Left lung (tissue), 10 donors: ENCODE results near the gene CEP63. TPM values are rescaled to one million over a fixed set of nuclear protein-coding genes. Genes with fewer than 3 reads are reported as not detected.

Experiments
- ATAC-seq: fragments of 200-7000 bp; cut with Tn5 transposase; one replicate; pipeline ENCODE4 v1.9.1; 2020; ENCODE audit warnings: moderate library complexity
- DNase-seq, 4 donors: peaks; one replicate each; pipeline ENCODE4 v3.0.0-alpha.2; 2013 to 2020
- H3K27ac ChIP-seq, 2 donors: fragments of 200-600 bp; sonication (generic) in 1 of 2; one replicate each; pipeline versions ENCODE4 v1.5.0 to v1.8.0; 2020 to 2021
- H3K27me3 ChIP-seq, 2 donors: fragments of 200-600 bp; sonication (generic) in 1 of 2; one replicate each; pipeline versions ENCODE4 v1.5.0 to v1.8.0; 2020 to 2021
- H3K36me3 ChIP-seq, 2 donors: fragments of 200-600 bp; sonication (generic) in 1 of 2; one replicate each; pipeline versions ENCODE4 v1.5.0 to v1.8.0; 2020 to 2021
- H3K4me1 ChIP-seq, 2 donors: fragments of 200-600 bp; one replicate each; pipeline ENCODE4 v1.8.0; 2021
- H3K4me3 ChIP-seq, 2 donors: fragments of 200-600 bp; sonication (generic) in 1 of 2; one replicate each; pipeline versions ENCODE4 v1.5.0 to v1.8.0; 2020 to 2021; ENCODE audit warnings: mild to moderate bottlenecking in 1 of 2
- H3K9me3 ChIP-seq, 2 donors: fragments of 200-600 bp; sonication (generic) in 1 of 2; one replicate each; pipeline versions ENCODE4 v1.5.0 to v1.8.0; 2020 to 2021
- CTCF ChIP-seq, 2 donors: fragments of 200-600 bp; sonication (generic) in 1 of 2; IDR thresholded peaks; one replicate each; pipeline versions ENCODE4 v1.5.0 to v1.8.0; 2021; ENCODE audit warnings: antibody characterized with exemption in 2 of 2
- intact Hi-C, 2 donors: fragments of 100-400 bp; cut with DNase I; formaldehyde crosslinking; loops; one replicate each; pipeline versions ENCODE4 v1.11.2 to v1.14.2; 2022
- polyA plus RNA-seq, 6 donors: library from polyadenylated mRNA; unstranded; fragments of 120-200 nt; gene quantifications; one replicate each; pipeline ENCODE4 v1.2.1, GENCODE V29; 2013; ENCODE audit not compliant: insufficient read length in 6 of 6
- total RNA-seq, 2 donors: library from RNA; stranded (reverse); fragmentation: NEBNext Ultra II Directional; extraction: Animal tissue kit (Norgen Biotek cat#: 25700); gene quantifications; one replicate each; pipeline ENCODE4 v1.2.1, GENCODE V29; 2021
- donor health status: DM: no; HTN: yes; CAD: no.
- donor health status: DM: no; HTN: no; CAD: no.

Gene CEP63
- total and polyA plus RNA-seq, 8 donors, result 16.1 to 40.4 (median 32.7) TPM

GRCh38 chr3:134620476-134621115, 134.7 kb downstream of the CEP63 start:
- no peak for ATAC-seq
- H3K4me1 ChIP-seq, result no peaks in the 10 kb centered on the region
- no peaks in the 10 kb centered on the region for H3K9me3 ChIP-seq
- TF ChIP-seq CTCF (IDR thresholded peaks at IDR 0.05), result no peak
- intact Hi-C loops, result no loop called here
- no peak overlapping the region for H3K27ac ChIP-seq
- DNase-seq, result no peak
- H3K36me3 ChIP-seq, result no peaks in the 10 kb centered on the region
- H3K27me3 ChIP-seq, result no peaks in the 10 kb centered on the region
- no peak overlapping the region for H3K4me3 ChIP-seq

- Histone ChIP-seq H3K4me3 (no peak overlapping the region), H3K27me3 (no peaks in the 10 kb centered on the region), H3K9me3 (no peaks in the 10 kb centered on the region), H3K27ac (no peak overlapping the region), H3K4me1 (no peaks in the 10 kb centered on the region), H3K36me3 (no peaks in the 10 kb centered on the region)
- intact Hi-C loops, result no loop called here
- ATAC-seq (no peak), DNase-seq (no peak)
- TF ChIP-seq CTCF (IDR thresholded peaks at IDR 0.05), result no peak
Observed at GRCh38 chr3:134621854-134622253, 136.0 kb downstream of the CEP63 start.

GRCh38 chr3:134622806-134623365, 137.0 kb downstream of the CEP63 start:
- TF ChIP-seq CTCF (IDR thresholded peaks at IDR 0.05), result no peak

GRCh38 chr3:134623615-134624245, 137.9 kb downstream of the CEP63 start:
- H3K4me3 ChIP-seq, result no peak overlapping the region
- no peaks in the 10 kb centered on the region for H3K27me3 ChIP-seq
- H3K4me1 ChIP-seq, result no peaks in the 10 kb centered on the region
- ATAC-seq (no peak), DNase-seq (no peak)
- H3K9me3 ChIP-seq, result no peaks in the 10 kb centered on the region
- no peak for TF ChIP-seq CTCF (IDR thresholded peaks at IDR 0.05)
- H3K27ac ChIP-seq, result no peak overlapping the region
- H3K36me3 ChIP-seq, result no peaks in the 10 kb centered on the region
- intact Hi-C loops, result no loop called here

More at GRCh38 chr3:134622806-134623365, 137.0 kb downstream of the CEP63 start:
- no peaks in the 10 kb centered on the region for H3K36me3 ChIP-seq
- DNase-seq (no peak), ATAC-seq (no peak)
- H3K27me3 ChIP-seq, result no peaks in the 10 kb centered on the region
- intact Hi-C loops, result no loop called here
- H3K9me3 ChIP-seq, result no peaks in the 10 kb centered on the region
- no peak overlapping the region for H3K4me3 ChIP-seq
- H3K27ac ChIP-seq, result no peak overlapping the region
- no peaks in the 10 kb centered on the region for H3K4me1 ChIP-seq

Other genes with a start within 250 kb of the CEP63 start
- 10 to 100 TPM; 44.1 to 44.7 TPM for gene RYK, start 235.2 kb upstream of the CEP63 start, total RNA-seq
- gene RYK, start 235.2 kb upstream of the CEP63 start, polyA plus RNA-seq, result 100 to 1,000 TPM; 119 to 146 (median 128) TPM
- gene AMOTL2, start 111.6 kb upstream of the CEP63 start, total RNA-seq, result 100 to 1,000 TPM in 1 of 2 donors, 10 to 100 TPM in 1; 69.2 to 106 TPM
- gene AMOTL2, start 111.6 kb upstream of the CEP63 start, polyA plus RNA-seq, result 10 to 100 TPM; 23.8 to 53.4 (median 42.5) TPM
- gene ANAPC13, start 72 bp upstream of the CEP63 start, total RNA-seq, result 10 to 100 TPM; 63.5 to 67.9 TPM
- gene ANAPC13, start 72 bp upstream of the CEP63 start, polyA plus RNA-seq, result 100 to 1,000 TPM in 1 of 6 donors, 10 to 100 TPM in 5; 80.5 to 103 (median 88.9) TPM
- under 1 TPM; 0.10 to 0.23 TPM for gene KY, start 165.0 kb downstream of the CEP63 start, total RNA-seq
- gene KY, start 165.0 kb downstream of the CEP63 start, polyA plus RNA-seq, result 1 to 10 TPM in 5 of 6 donors, under 1 TPM in 1; 0.94 to 4.3 (median 1.6) TPM